GM12874 (cell line): ENCODE results near the gene TMEM130.

Experiments
- CTCF ChIP-seq: IDR thresholded peaks from 2 replicates; pipeline ENCODE4 v1.5.1; 2011; ENCODE audit warnings: low read depth, mild to moderate bottlenecking, control low read depth, low read length, moderate library complexity; ENCODE audit not compliant: insufficient read depth

Gene TMEM130

GRCh38 chr7:98805956-98806838 is 63.6 kb downstream of the TMEM130 start:
- no peak for TF ChIP-seq CTCF

DNA sequence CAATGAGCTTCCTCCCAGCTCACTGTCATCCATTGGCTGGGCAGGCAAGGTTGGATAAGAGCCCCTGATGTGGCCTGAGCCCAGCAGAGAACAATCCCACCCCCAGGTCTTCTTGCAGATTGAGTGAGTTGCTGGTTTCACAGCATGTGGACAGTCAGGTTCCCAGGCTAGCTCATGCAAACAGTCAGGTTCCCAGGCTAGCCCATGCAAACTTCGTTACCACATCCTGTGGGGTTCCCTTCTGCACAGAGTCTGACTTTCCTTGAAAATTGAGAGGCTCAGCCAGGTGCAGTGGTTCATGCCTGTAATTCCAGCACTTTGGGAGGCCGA is 67.1 kb downstream of the TMEM130 start:
- TF ChIP-seq CTCF = no peak

- TF ChIP-seq CTCF = no peak
These were observed 67.6 kb downstream of the TMEM130 start for GRCh38 chr7:98802088-98802780.

- TF ChIP-seq CTCF = no peak
These were observed 68.8 kb downstream of the TMEM130 start for GRCh38 chr7:98800996-98801395.

DNA sequence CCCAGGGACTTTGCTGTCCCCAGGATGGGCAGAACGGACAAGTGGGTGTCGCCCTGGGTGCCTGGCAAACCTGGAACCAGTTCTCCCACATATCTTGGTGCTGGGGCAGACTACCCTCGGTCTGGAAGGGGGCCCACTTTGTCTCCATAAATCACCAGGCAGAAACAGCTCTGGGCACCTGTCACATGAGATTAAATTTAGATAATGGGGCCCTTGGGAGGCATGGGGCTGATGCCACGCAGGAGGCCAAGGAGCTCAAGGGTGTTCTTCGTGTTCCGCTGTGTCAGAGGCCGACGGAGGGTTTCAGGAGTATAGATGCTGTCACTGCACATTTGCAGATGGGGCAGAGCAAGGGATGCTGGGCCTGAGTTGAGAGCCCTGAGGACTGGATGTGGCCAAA is 72.7 kb downstream of the TMEM130 start:
- no peak for TF ChIP-seq CTCF
